Right forelimb (tissue), 1 donor: ENCODE data around the gene MYO19.
"Not testable (repeated sequence)": the region's sequence is repeated elsewhere in the genome, so short reads cannot be mapped to it uniquely, and the experiment has no call there.

ENCODE experiments used
- DNase-seq: peaks from one replicate; pipeline ENCODE4 v3.0.0-alpha.2; 2018

Gene MYO19

DNA sequence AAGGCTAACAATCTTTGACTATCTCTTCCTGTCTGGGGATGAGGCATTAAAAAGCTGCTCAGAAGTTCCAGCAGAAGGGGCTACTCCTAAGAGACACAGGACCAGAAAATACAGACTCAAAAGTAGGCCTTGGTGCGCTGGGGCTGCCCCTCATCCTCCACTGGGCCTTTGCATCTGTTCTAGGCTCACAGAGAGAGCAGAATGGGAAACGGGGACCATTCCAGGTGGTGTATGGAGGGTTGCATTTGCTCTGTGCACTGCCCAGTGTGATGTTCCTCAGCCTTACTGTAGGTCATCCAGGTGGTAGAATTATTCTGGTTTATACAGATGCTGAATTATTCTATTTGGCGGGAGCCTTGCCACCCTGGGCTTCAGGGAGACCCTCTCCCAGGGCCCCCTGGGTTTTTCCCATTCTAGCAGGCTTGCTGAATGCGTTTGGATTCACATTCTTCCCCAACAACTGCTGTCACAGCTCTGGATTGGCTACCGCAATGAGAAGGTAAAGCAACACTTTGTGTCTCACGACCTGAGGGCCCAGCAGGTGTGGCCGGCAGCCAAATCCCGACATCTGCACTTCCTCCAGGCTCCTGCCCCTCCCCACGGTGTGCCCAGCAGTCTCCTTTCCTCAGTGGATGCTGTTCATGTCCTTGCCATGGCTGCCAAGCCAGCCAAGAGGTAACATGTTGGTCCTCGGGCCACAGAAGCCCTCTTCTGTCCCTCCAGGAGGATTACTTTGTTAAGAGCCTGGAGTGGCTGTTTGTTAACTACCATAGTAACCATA is 73.1 kb downstream of the MYO19 start:
- DNase-seq: no peak

DNA sequence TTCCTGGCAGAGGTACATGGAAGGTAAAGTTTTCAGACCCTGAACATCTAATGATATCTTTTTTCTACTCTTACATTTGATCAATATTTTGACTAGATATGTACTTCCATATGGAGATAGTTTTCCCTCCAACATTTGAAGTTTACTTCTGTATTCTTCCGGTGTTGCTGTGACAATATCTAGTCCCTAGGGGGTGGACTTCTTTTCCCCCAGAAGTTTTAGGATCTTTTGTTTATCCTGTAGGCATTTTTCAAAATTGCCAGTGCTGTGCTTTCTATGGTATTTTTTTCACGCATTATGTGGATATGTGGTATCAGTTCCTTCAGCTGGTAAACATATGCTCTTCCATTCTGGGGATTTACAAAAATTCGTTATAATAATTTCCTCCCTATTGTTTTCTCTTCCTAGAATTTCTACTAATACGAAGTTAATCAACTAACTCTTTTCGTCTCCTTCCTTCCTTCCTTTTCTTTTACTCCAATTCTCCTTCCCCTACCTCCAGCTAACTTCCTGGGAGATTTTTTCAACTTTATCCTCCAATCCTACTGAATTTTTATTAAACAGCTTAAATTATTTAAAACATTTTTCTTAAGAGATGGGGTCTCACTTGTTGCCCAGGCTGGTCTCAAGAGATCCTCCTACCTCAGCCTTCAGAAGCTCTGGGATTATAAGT is 74.3 kb downstream of the MYO19 start:
- no peak for DNase-seq

DNA sequence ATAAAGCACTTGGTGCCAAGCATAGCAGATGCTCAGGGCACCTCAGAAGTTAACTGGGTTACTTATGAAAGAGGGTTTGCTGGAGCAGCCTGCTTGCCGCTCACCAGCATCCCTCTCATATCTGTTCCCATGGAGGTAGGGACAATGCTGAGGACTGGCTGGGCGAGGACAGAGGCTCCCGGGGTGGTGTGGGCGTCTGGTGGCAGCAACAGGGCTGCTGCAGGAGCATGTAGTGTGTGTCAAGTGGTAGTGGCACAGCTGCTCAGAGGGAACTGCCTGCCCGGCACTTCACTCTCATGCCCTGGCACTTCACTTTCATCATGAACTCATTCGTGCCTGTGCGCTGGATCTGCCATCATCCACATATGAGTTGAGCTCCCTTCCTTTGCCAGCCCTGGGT is 75.1 kb downstream of the MYO19 start:
- no peak for DNase-seq

DNA sequence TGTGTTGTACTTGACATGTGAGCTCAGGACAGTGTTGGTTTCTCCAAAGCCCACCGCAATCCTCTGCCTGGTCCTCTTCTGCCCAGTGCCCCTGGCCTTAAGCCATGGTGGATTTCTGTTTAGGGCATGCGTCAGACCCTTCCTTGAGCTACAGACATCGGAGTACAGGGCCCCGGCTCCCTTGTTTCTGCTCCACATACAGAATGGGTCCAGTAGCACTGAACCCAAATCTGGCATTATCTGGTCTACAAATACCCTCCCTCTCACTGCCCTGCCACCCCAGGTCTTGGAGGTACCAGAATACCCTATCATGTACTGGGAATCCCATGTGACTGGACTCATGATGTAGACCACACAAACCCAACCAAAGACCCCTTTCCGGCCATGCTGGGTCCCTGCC is 75.6 kb downstream of the MYO19 start:
- DNase-seq: no peak

DNA sequence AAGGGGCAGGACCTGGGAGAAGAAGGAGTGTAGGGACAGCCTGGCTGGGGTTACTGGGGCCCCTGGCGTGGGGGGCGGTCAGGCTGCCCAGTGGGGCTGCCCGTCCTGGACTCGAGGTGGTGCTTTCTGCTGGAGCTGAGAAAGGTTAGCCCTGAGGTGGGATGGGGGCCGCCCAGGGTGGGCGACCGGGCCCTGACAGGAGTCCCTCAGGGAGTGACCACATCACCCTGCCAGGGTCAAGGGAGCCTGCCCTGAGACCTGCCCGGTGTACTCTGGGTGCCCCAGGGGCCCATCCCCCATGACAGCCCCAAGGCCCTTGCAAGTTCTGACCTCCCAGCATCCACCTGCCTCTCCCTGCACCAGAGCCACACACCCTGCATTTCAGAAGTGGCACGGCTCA is 77.0 kb downstream of the MYO19 start:
- DNase-seq: not testable (repeated sequence)

DNA sequence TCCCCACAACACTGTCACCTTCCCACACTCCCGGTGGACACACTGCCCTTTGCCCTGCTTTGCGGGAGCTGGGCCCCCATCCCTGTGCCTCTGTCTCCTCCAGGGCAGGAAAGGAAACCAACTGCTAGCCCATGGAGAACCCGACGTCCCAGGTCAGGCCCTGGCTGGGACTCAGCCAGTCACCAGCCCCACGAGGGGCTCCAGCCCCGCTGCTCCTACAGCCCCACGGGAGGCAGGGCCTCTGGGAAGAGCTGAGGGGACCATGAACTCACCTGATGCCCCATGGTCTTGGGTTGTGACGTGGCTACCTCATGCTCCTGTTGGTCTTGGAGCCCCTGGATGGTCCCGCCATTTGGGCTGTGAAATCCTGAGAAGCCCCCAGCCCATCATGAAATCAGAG is 81.8 kb downstream of the MYO19 start:
- not testable (repeated sequence) for DNase-seq

DNA sequence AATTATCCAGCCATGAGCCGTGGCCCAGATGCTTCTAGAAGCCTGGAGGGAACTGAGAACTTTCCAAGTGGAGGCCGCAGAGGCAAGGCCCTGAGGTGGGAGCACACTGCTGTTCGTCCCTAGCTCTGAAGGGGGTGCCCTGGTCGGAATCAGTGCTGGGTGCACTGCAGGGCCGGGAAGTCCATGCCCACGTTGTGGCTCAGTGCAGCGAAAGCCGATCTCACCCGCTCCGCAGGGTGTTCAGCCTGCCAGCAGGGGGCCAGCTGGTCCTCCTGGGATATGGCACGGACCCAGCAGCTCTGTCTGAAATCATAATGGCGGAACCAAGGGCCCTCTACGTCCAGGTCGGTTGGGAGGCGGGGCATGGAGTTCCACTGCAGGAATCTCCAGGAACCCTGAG is 84.7 kb downstream of the MYO19 start:
- DNase-seq: not testable (repeated sequence)
